ENCODE data around the gene IL17C. TPM values are rescaled to one million over a fixed set of nuclear protein-coding genes. Genes with fewer than 3 reads are reported as not detected.

IL17C gene, protein sequence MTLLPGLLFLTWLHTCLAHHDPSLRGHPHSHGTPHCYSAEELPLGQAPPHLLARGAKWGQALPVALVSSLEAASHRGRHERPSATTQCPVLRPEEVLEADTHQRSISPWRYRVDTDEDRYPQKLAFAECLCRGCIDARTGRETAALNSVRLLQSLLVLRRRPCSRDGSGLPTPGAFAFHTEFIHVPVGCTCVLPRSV
- polyA plus RNA-seq (2012; ENCODE audit: low read depth, missing spikeins), result 0.09 TPM

- TF ChIP-seq SPI1 (IDR thresholded peaks at IDR 0.05; ENCODE audit: low read depth, low read length) (0 out of 2 replicates have a peak, but pooled peaks have one; percentile 4), POLR2AphosphoS5 (IDR thresholded peaks at IDR 0.05; ENCODE audit: low read depth, low read length) (no peak)
- no peak for FAIRE-seq
- no peak for DNase-seq (ENCODE audit: insufficient read length, low spot score)
Measured at GRCh38 chr16:88638323-88639230, at the start of gene IL17C. Gene IL17C (plus strand): TSS chr16:88638572. CDS start chr16:88638642, 70 bp downstream.

DNA sequence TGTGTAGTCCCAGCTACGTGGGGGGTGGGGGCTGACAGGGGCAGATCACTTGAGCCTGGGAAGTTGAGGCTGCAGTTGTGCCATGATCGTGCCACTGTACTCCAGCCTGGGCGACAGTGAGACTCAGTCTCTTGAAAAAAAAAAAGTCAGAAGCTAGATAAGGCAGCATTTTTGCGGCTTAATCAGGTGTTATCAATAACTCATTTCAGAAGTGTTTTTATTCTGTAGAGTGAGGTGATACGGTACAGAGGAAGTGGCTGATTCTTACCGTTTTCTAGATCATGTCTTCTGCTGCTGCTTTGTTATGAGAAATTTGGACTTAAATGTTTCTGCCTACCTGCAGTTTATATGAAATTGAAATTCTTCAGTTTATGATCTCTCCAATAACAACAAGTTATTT, 49.6 kb upstream of the IL17C start:
- FAIRE-seq (no peak), DNase-seq (ENCODE audit: insufficient read length, low spot score) (no peak)
- TF ChIP-seq POLR2AphosphoS5 (IDR thresholded peaks at IDR 0.05; ENCODE audit: low read depth, low read length), result no peak
- no peak for TF ChIP-seq POLR2A (IDR thresholded peaks at IDR 0.05; ENCODE audit: low read depth, low read length)
- TF ChIP-seq SPI1 (IDR thresholded peaks at IDR 0.05; ENCODE audit: low read depth, low read length), result no peak
- TF ChIP-seq TAF1 (IDR thresholded peaks at IDR 0.05; ENCODE audit: low read depth, low read length), result no peak
- TF ChIP-seq PAX5 (IDR thresholded peaks at IDR 0.05; ENCODE audit: insufficient read depth, low read length, severe bottlenecking), result no peak
- TF ChIP-seq POU2F2 (IDR thresholded peaks at IDR 0.05; ENCODE audit: low read depth, low read length), result no peak

DNA sequence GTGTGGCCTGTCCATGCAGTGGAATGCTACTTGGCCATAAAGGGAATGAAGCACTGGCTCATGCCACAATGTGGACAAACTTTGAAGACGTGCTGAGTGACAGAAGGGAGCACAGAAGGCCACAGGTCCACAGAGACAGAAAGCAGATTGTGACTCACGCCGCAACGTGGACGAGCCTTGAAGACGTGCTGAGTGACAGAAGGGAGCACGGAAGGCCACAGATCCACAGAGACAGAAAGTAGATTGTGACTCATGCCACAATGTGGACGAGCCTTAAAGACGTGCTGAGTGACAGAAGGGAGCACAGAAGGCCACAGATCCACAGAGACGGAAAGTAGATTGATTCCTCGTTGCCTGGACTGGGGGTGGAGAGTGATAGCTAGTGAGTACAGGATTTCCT, 48.9 kb upstream of the IL17C start:
- FAIRE-seq, result no peak
- TF ChIP-seq POU2F2 (IDR thresholded peaks at IDR 0.05; ENCODE audit: low read depth, low read length) (no peak), PAX5 (IDR thresholded peaks at IDR 0.05; ENCODE audit: insufficient read depth, low read length, severe bottlenecking) (no peak), SPI1 (IDR thresholded peaks at IDR 0.05; ENCODE audit: low read depth, low read length) (no peak), TAF1 (IDR thresholded peaks at IDR 0.05; ENCODE audit: low read depth, low read length) (no peak), POLR2AphosphoS5 (IDR thresholded peaks at IDR 0.05; ENCODE audit: low read depth, low read length) (no peak), POLR2A (IDR thresholded peaks at IDR 0.05; ENCODE audit: low read depth, low read length) (no peak)

GRCh38 chr16:88591577-88592021, 46.8 kb upstream of the IL17C start:
- FAIRE-seq (no peak), DNase-seq (ENCODE audit: insufficient read length, low spot score) (no peak)
- TF ChIP-seq POLR2A (IDR thresholded peaks at IDR 0.05; ENCODE audit: low read depth, low read length) (0 out of 2 replicates have a peak, but pooled peaks have one; percentile 17), TAF1 (IDR thresholded peaks at IDR 0.05; ENCODE audit: low read depth, low read length) (no peak), SPI1 (IDR thresholded peaks at IDR 0.05; ENCODE audit: low read depth, low read length) (peak; percentile 48), POU2F2 (IDR thresholded peaks at IDR 0.05; ENCODE audit: low read depth, low read length) (no peak), POLR2AphosphoS5 (IDR thresholded peaks at IDR 0.05; ENCODE audit: low read depth, low read length) (no peak), PAX5 (IDR thresholded peaks at IDR 0.05; ENCODE audit: insufficient read depth, low read length, severe bottlenecking) (no peak)

More for the DNA sequence above, 48.9 kb upstream of the IL17C start:
- no peak for DNase-seq (ENCODE audit: insufficient read length, low spot score)

DNA sequence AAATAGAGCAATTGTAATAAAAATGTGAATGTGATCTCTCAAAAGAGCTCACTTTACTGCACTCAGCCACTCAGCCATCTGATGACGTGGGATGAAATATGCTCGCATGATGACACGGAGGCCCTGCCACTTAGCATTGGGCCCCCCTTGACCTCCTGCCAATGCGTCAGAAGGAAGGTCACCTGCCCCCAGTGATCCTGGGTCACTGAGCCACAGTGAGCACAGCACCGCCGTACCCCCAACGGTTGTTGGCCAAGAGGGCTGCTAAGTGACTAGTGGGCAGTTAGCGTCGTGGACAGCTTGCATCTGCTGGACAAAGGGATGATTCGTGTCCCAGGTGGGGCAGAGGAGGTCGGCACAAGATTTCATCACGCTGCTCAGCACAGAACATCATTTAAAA, 45.3 kb upstream of the IL17C start:
- TF ChIP-seq PAX5 (IDR thresholded peaks at IDR 0.05; ENCODE audit: insufficient read depth, low read length, severe bottlenecking), result no peak
- TF ChIP-seq SPI1 (IDR thresholded peaks at IDR 0.05; ENCODE audit: low read depth, low read length), result no peak
- no peak for TF ChIP-seq POLR2AphosphoS5 (IDR thresholded peaks at IDR 0.05; ENCODE audit: low read depth, low read length)
- TF ChIP-seq POU2F2 (IDR thresholded peaks at IDR 0.05; ENCODE audit: low read depth, low read length), result no peak
- no peak for TF ChIP-seq POLR2A (IDR thresholded peaks at IDR 0.05; ENCODE audit: low read depth, low read length)
- no peak for TF ChIP-seq TAF1 (IDR thresholded peaks at IDR 0.05; ENCODE audit: low read depth, low read length)
- no peak for DNase-seq (ENCODE audit: insufficient read length, low spot score)
- no peak for FAIRE-seq

DNA sequence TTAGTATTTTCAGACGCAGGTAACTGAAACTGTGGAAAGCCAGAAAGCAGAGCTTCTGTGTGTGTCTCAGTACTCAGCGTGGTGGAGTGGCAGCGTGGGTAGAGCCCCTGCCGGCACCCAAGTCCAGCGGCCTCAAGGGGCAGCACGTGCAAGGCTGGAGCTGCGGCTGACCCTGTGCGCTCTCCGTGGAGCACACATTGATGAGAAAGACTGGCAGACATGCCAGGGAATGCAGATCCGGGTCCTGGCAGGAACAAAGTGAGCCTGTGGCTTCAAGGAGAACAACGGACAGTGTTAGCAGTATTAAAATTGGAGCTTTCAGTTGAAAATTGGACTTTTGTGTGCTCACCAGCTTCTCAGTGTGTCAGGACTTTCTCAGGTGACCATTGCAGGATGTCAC, 44.9 kb upstream of the IL17C start:
- no peak for TF ChIP-seq PAX5 (IDR thresholded peaks at IDR 0.05; ENCODE audit: insufficient read depth, low read length, severe bottlenecking)
- TF ChIP-seq SPI1 (IDR thresholded peaks at IDR 0.05; ENCODE audit: low read depth, low read length), result no peak
- no peak for TF ChIP-seq POU2F2 (IDR thresholded peaks at IDR 0.05; ENCODE audit: low read depth, low read length)
- DNase-seq (ENCODE audit: insufficient read length, low spot score) (no peak), FAIRE-seq (no peak)

- no peak for DNase-seq (ENCODE audit: insufficient read length, low spot score)
- no peak for TF ChIP-seq POU2F2 (IDR thresholded peaks at IDR 0.05; ENCODE audit: low read depth, low read length)
- no peak for TF ChIP-seq TAF1 (IDR thresholded peaks at IDR 0.05; ENCODE audit: low read depth, low read length)
- no peak for TF ChIP-seq POLR2AphosphoS5 (IDR thresholded peaks at IDR 0.05; ENCODE audit: low read depth, low read length)
- TF ChIP-seq POLR2A (IDR thresholded peaks at IDR 0.05; ENCODE audit: low read depth, low read length), result no peak
- TF ChIP-seq PAX5 (IDR thresholded peaks at IDR 0.05; ENCODE audit: insufficient read depth, low read length, severe bottlenecking), result no peak
- no peak for TF ChIP-seq SPI1 (IDR thresholded peaks at IDR 0.05; ENCODE audit: low read depth, low read length)
- FAIRE-seq, result no peak
Measured at GRCh38 chr16:88593910-88594309, 44.5 kb upstream of the IL17C start.

GRCh38 chr16:88595101-88595500, 43.3 kb upstream of the IL17C start:
- no peak for TF ChIP-seq TAF1 (IDR thresholded peaks at IDR 0.05; ENCODE audit: low read depth, low read length)
- no peak for TF ChIP-seq SPI1 (IDR thresholded peaks at IDR 0.05; ENCODE audit: low read depth, low read length)
- TF ChIP-seq POLR2AphosphoS5 (IDR thresholded peaks at IDR 0.05; ENCODE audit: low read depth, low read length), result no peak
- no peak for TF ChIP-seq PAX5 (IDR thresholded peaks at IDR 0.05; ENCODE audit: insufficient read depth, low read length, severe bottlenecking)
- TF ChIP-seq POU2F2 (IDR thresholded peaks at IDR 0.05; ENCODE audit: low read depth, low read length), result no peak
- TF ChIP-seq POLR2A (IDR thresholded peaks at IDR 0.05; ENCODE audit: low read depth, low read length), result no peak
- FAIRE-seq (no peak), DNase-seq (ENCODE audit: insufficient read length, low spot score) (no peak)

GRCh38 chr16:88595921-88596320, 42.5 kb upstream of the IL17C start:
- DNase-seq (ENCODE audit: insufficient read length, low spot score) (no peak), FAIRE-seq (no peak)
- TF ChIP-seq SPI1 (IDR thresholded peaks at IDR 0.05; ENCODE audit: low read depth, low read length), result no peak
- no peak for TF ChIP-seq POU2F2 (IDR thresholded peaks at IDR 0.05; ENCODE audit: low read depth, low read length)
- no peak for TF ChIP-seq POLR2AphosphoS5 (IDR thresholded peaks at IDR 0.05; ENCODE audit: low read depth, low read length)
- no peak for TF ChIP-seq TAF1 (IDR thresholded peaks at IDR 0.05; ENCODE audit: low read depth, low read length)
- no peak for TF ChIP-seq POLR2A (IDR thresholded peaks at IDR 0.05; ENCODE audit: low read depth, low read length)
- no peak for TF ChIP-seq PAX5 (IDR thresholded peaks at IDR 0.05; ENCODE audit: insufficient read depth, low read length, severe bottlenecking)
